ENCODE measurements around the gene KRT24.

- TF ChIP-seq CTCF (conservative IDR thresholded peaks at IDR 0.05 in 1 of 2, IDR thresholded peaks at IDR 0.05 in 1 of 2; ENCODE audit: low read depth in 1 of 2, low read length in 2 of 2): no peak
- TF ChIP-seq EZH2 (IDR thresholded peaks at IDR 0.05; ENCODE audit: low read length, missing control alignments): no peak
Observed at GRCh38 chr17:40699371-40699770, 4.2 kb downstream of the KRT24 start.

All from fibroblast of lung (primary cell).